ENCODE data around the gene RMND5B.

Gene RMND5B

GRCh38 chr5:178177569-178177968 lies 46.8 kb downstream of the RMND5B start:
- TF ChIP-seq CTCF (IDR thresholded peaks at IDR 0.05), result no peak
- no peak overlapping the region for H3K27ac ChIP-seq
- no peak for DNase-seq (ENCODE audit: low spot score)

GRCh38 chr5:178180141-178180863 lies 49.5 kb downstream of the RMND5B start:
- no peak overlapping the region for H3K27ac ChIP-seq
- no peak for DNase-seq (ENCODE audit: low spot score)
- no peak overlapping the region for H3K4me3 ChIP-seq
- no peak for TF ChIP-seq CTCF (IDR thresholded peaks at IDR 0.05)

More at GRCh38 chr5:178177569-178177968, 46.8 kb downstream of the RMND5B start:
- no peak overlapping the region for H3K4me3 ChIP-seq

- Histone ChIP-seq H3K27ac (no peak overlapping the region), H3K4me3 (no peak overlapping the region)
- TF ChIP-seq CTCF (IDR thresholded peaks at IDR 0.05), result no peak
- no peak for DNase-seq (ENCODE audit: low spot score)
Observed at GRCh38 chr5:178182158-178182876, 51.5 kb downstream of the RMND5B start.

GRCh38 chr5:178186427-178186826 lies 55.6 kb downstream of the RMND5B start:
- no peak for TF ChIP-seq CTCF (IDR thresholded peaks at IDR 0.05)
- Histone ChIP-seq H3K27ac (no peak overlapping the region), H3K4me3 (no peak overlapping the region)
- no peak for DNase-seq (ENCODE audit: low spot score)

- TF ChIP-seq CTCF (IDR thresholded peaks at IDR 0.05), result no peak
- no peak for DNase-seq (ENCODE audit: low spot score)
- H3K27ac ChIP-seq, result no peak within 1 kb of the TSS
Observed at GRCh38 chr5:178187014-178187413, 56.2 kb downstream of the RMND5B start, which contains the start of gene GMCL2. Gene GMCL2, minus strand, starts transcription at chr5:178187371. Its CDS starts 72 bp downstream, at chr5:178187299.

GRCh38 chr5:178189433-178189832 lies 58.6 kb downstream of the RMND5B start:
- Histone ChIP-seq H3K4me3 (no peak overlapping the region), H3K27ac (no peak overlapping the region)
- DNase-seq (ENCODE audit: low spot score), result no peak
- no peak for TF ChIP-seq CTCF (IDR thresholded peaks at IDR 0.05)

More at GRCh38 chr5:178187014-178187413, 56.2 kb downstream of the RMND5B start, which contains the start of gene GMCL2:
- H3K4me3 ChIP-seq, result no peak within 1 kb of the TSS

Data from coronary artery (tissue), 2 donors.